Muscle layer of duodenum (tissue), 2 donors: ENCODE results near the gene CAPN1.

Source experiments
- H3K27ac ChIP-seq: one replicate; pipeline ENCODE4 v1.7.0; 2013; ENCODE audit warnings: mild to moderate bottlenecking, low read length
- H3K27me3 ChIP-seq: one replicate; pipeline ENCODE4 v1.7.0; 2013; ENCODE audit warnings: low read depth, mild to moderate bottlenecking, control low read depth, low read length
- H3K36me3 ChIP-seq, 2 donors: one replicate each; pipeline ENCODE4 v1.7.0; 2013; ENCODE audit warnings: low read length in 2 of 2, control low read depth in 1 of 2, mild to moderate bottlenecking in 1 of 2; ENCODE audit not compliant: insufficient read depth in 2 of 2, control insufficient read depth in 1 of 2
- H3K4me1 ChIP-seq, 2 donors: one replicate each; pipeline ENCODE4 v1.7.0; 2013; ENCODE audit warnings: low read length in 2 of 2, mild to moderate bottlenecking in 2 of 2, control low read depth in 1 of 2, moderate library complexity in 1 of 2; ENCODE audit not compliant: insufficient read depth in 2 of 2, control insufficient read depth in 1 of 2
- H3K4me3 ChIP-seq, 2 donors: one replicate each; pipeline ENCODE4 v1.7.0; 2013; ENCODE audit warnings: low read length in 2 of 2, low read depth in 1 of 2, mild to moderate bottlenecking in 1 of 2
- H3K9me3 ChIP-seq, 2 donors: one replicate each; pipeline ENCODE4 v1.7.0; 2013; ENCODE audit warnings: low read length in 2 of 2, control low read depth in 1 of 2, mild to moderate bottlenecking in 1 of 2; ENCODE audit not compliant: control insufficient read depth in 1 of 2
- donor health status: healthy.

Gene CAPN1

GRCh38 chr11:65211293-65212105 lies 29.8 kb downstream of the CAPN1 start:
- Histone ChIP-seq H3K27me3 (no peaks in the 10 kb centered on the region), H3K4me3 (no peak overlapping the region), H3K4me1 (peaks cover 0 to 7% of the 10 kb centered on the region in 2 donors), H3K27ac (no peak overlapping the region), H3K36me3 (peaks cover 31 to 53% of the 10 kb centered on the region in 2 donors), H3K9me3 (no peaks in the 10 kb centered on the region)

GRCh38 chr11:65212226-65212801 lies 30.6 kb downstream of the CAPN1 start:
- H3K36me3 ChIP-seq = peaks cover 26 to 47% of the 10 kb centered on the region in 2 donors
- H3K4me3 ChIP-seq = no peak overlapping the region
- no peak overlapping the region for H3K27ac ChIP-seq
- no peaks in the 10 kb centered on the region for H3K9me3 ChIP-seq
- H3K4me1 ChIP-seq = peaks cover 0 to 7% of the 10 kb centered on the region in 2 donors
- no peaks in the 10 kb centered on the region for H3K27me3 ChIP-seq

GRCh38 chr11:65213322-65214211 lies 31.8 kb downstream of the CAPN1 start:
- Histone ChIP-seq H3K4me3 (no peak overlapping the region), H3K4me1 (peaks cover 0 to 7% of the 10 kb centered on the region in 2 donors)

GRCh38 chr11:65214212-65214845 lies 32.6 kb downstream of the CAPN1 start:
- Histone ChIP-seq H3K9me3 (no peaks in the 10 kb centered on the region), H3K27me3 (no peaks in the 10 kb centered on the region), H3K36me3 (peaks cover 14 to 31% of the 10 kb centered on the region in 2 donors), H3K27ac (no peak overlapping the region), H3K4me3 (no peak overlapping the region), H3K4me1 (peaks cover 0 to 7% of the 10 kb centered on the region in 2 donors)

More at GRCh38 chr11:65213322-65214211, 31.8 kb downstream of the CAPN1 start:
- no peak overlapping the region for H3K27ac ChIP-seq
- no peaks in the 10 kb centered on the region for H3K9me3 ChIP-seq
- peaks cover 20 to 39% of the 10 kb centered on the region in 2 donors for H3K36me3 ChIP-seq
- no peaks in the 10 kb centered on the region for H3K27me3 ChIP-seq

GRCh38 chr11:65215441-65216076 lies 33.8 kb downstream of the CAPN1 start:
- Histone ChIP-seq H3K4me1 (peaks cover 0 to 7% of the 10 kb centered on the region in 2 donors), H3K36me3 (peaks cover 3 to 19% of the 10 kb centered on the region in 2 donors), H3K27ac (no peak overlapping the region), H3K9me3 (no peaks in the 10 kb centered on the region), H3K4me3 (no peak overlapping the region), H3K27me3 (no peaks in the 10 kb centered on the region)

- Histone ChIP-seq H3K27me3 (no peaks in the 10 kb centered on the region), H3K9me3 (no peaks in the 10 kb centered on the region), H3K27ac (no peak overlapping the region), H3K4me3 (no peak overlapping the region), H3K4me1 (peaks cover 0 to 7% of the 10 kb centered on the region in 2 donors), H3K36me3 (peaks cover 0 to 6% of the 10 kb centered on the region in 2 donors)
Observed at GRCh38 chr11:65216830-65217229, 35.1 kb downstream of the CAPN1 start.

- Histone ChIP-seq H3K4me3 (no peak overlapping the region), H3K9me3 (no peaks in the 10 kb centered on the region), H3K27me3 (no peaks in the 10 kb centered on the region), H3K36me3 (no peaks in the 10 kb centered on the region), H3K27ac (no peak overlapping the region), H3K4me1 (peaks cover 0 to 7% of the 10 kb centered on the region in 2 donors)
Observed at GRCh38 chr11:65217441-65218423, 36.0 kb downstream of the CAPN1 start.

- H3K36me3 ChIP-seq = no peaks in the 10 kb centered on the region
Observed at GRCh38 chr11:65218446-65218845, 36.7 kb downstream of the CAPN1 start.

GRCh38 chr11:65219930-65220213 lies 38.1 kb downstream of the CAPN1 start:
- Histone ChIP-seq H3K4me3 (no peak overlapping the region), H3K27me3 (no peaks in the 10 kb centered on the region), H3K9me3 (no peaks in the 10 kb centered on the region), H3K27ac (no peak overlapping the region), H3K36me3 (no peaks in the 10 kb centered on the region), H3K4me1 (peaks cover 0 to 2% of the 10 kb centered on the region in 2 donors)

More at GRCh38 chr11:65218446-65218845, 36.7 kb downstream of the CAPN1 start:
- no peak overlapping the region for H3K4me3 ChIP-seq
- no peaks in the 10 kb centered on the region for H3K27me3 ChIP-seq
- H3K4me1 ChIP-seq = peaks cover 0 to 4% of the 10 kb centered on the region in 2 donors
- no peaks in the 10 kb centered on the region for H3K9me3 ChIP-seq
- no peak overlapping the region for H3K27ac ChIP-seq

- H3K36me3 ChIP-seq = no peaks in the 10 kb centered on the region
- no peaks in the 10 kb centered on the region for H3K27me3 ChIP-seq
- no peak overlapping the region for H3K27ac ChIP-seq
- no peaks in the 10 kb centered on the region for H3K9me3 ChIP-seq
- H3K4me1 ChIP-seq = peaks cover 0 to 9% of the 10 kb centered on the region in 2 donors
- H3K4me3 ChIP-seq = no peak overlapping the region
Observed at GRCh38 chr11:65221026-65221425, 39.3 kb downstream of the CAPN1 start.
